SHP77 (cell line): ENCODE data around the gene BCOR.

Experiments
- DNase-seq, 2 experiments: peaks; one replicate each; lab custom pipeline; 2025; lab: John Stamatoyannopoulos, UW

BCOR gene

GRCh38 chrX:40112996-40113395, 15.2 kb upstream of the BCOR start:
- no peak for DNase-seq

DNA sequence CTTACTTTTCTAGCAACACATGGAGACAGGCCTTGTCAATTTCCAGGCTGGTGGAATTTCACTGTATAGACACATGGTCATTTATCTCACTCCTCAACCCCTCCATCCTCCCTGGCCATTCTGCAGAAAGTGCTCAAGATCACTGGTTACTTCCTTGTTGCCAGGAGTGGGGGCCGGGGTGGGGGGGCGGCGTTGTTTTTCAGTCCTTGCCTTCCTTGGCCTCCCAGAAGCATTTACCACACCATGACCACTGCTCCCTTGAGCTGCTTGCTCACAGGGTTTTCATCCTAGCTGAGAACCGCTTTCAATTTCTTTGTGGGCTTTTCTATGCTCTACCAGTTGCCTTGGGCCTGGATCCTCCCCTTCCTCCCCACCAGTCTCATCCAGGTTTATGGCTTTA, 14.1 kb upstream of the BCOR start:
- DNase-seq = no peak

- peak in 1 of 2 experiments; percentile 50 for DNase-seq
Measured at GRCh38 chrX:40109288-40110008, 11.7 kb upstream of the BCOR start.

- DNase-seq = peak; percentile 29 to 50
Measured at GRCh38 chrX:40108959-40109287, 11.2 kb upstream of the BCOR start.

DNA sequence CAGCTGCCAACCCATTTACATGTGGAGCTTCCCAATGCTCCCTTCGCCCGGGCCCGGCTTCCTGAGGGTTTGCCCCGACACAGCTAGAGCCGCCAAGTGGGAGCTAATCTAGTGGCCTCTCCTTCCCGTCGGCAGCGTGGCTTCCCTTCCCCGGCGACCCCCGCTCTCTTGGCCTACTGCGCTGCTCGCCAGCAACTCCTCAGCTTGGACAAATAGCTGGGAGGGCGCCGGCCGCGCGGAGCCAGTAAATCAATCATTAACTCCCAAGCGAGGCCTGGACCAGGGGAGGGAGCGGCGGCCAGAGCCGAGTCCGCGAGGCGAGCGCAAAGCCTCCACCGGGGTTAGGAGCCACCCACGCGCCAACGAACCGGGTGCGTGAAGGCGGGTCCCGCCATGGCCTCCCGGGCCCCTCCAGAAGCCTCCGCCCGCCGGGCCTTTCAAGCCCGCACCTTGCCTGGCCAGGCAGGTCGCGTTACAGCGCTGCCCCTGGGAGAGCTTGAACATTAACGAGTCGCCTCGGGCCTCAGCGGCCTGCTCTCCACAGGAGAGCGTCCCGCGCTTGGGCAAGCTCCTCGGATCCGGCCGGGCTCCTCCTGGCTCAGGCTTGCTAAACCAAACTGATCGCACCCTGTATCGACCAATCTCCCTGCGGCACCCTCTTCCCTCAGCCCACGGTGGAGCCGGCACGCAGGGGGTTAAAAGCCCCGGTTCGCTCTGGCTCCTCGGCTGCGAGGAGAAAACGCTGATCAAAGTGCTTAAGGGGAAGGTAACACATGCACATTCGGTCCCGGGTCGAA, 10.6 kb upstream of the BCOR start:
- no peak for DNase-seq

GRCh38 chrX:40107291-40108161, 9.8 kb upstream of the BCOR start:
- DNase-seq = peak; percentile 31 to 44

DNA sequence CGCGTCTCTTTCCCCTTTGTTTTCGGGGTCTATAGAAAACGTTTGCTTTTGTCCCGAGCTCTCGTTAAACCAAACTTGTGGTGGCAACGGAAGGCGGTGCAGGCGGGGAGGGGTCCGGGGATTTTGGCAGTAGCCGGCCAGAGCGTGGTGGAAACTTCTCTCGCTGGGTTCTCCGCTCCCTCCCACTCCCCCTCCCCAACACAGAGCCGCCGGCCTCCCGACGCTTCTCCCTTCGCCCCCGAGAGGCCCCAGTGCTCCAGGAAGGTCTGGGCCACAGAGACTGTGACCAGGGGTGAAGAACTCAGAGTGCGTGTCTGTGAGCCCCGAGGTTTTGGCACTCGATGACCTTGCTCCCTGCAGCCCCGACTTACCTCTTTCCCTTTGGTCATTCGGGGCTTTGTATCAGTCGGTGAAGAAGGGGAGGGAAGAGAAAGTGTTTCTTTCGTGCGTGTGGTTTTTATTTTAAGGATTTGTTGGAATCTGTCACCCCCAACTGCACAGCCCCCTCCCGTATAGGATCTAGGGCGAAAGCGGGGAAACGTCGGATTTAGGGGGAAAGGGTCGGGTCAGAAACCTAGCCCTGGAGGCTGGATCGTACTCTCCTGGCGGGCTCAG, 9.0 kb upstream of the BCOR start:
- DNase-seq = no peak

- DNase-seq = peak; percentile 36 to 61
Measured at GRCh38 chrX:40105835-40106675, 8.3 kb upstream of the BCOR start.

GRCh38 chrX:40104985-40105834, 7.5 kb upstream of the BCOR start:
- DNase-seq = no peak

DNA sequence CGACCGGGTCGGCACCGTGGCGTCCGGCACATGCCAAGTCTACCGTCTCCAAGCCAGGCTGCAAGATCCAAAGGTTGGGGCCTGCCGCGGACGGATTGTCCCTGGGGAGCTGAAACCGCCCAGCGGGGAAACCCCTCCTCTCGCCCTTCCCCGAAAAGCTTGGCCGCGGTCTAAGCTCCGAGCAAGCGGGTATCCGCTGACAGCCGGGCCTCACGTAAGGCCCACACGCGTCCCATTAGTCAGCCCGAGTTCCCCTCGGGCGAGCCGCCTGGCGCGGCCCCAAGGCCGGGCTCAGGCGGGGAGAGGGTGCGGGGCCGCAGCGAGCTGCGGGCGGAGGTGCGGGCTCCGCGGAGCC, 6.8 kb upstream of the BCOR start:
- no peak for DNase-seq

- no peak for DNase-seq
Measured at GRCh38 chrX:40103565-40104323, 6.0 kb upstream of the BCOR start.

DNA sequence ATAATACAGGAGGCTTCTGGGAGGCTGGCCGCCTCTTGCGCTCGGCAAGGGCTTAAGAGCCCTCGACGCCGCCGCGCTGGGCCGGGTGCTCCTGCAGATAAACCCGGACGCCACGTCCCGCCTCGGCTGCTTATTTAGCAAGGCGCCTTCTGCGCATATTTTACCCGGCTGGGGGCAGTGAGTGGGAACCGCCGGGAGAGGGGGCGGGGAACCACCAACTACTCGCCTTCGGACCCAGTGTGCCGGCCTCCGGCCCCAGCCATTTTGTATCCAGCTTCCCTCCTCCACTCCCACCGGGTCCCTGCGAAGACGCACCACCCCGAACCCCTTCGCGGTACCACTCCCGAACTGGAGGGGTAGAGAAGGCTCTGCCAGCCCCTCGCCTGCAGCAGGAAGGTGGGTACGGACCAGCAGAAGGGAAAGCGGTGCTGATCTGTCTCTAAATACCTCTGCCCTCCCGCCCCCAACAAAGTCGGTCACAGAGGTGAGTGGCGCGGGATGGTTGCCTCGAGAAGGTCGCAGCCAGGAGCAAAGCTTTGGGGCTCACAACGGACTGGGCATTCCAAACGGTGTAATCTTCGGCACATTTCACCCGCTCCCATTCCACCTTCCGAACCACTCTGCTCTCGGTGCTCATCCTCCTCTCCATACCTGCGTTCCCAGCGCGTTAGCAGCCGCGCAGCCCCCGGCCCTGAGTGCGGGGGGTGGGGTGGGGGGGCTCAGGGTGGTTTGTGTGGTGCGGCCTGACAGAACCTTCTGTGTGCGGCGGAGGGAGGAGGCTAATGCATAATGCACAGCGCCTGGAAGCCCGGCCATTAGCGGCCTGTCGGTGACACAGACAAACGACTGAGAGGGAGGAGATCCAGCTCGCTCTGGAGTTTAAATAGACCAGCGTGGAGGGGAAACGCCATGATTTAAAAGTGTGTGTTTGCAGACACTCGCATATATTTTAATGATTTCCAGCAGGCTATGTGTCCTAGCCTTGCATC, 4.9 kb upstream of the BCOR start:
- no peak for DNase-seq

- no peak for DNase-seq
Measured at GRCh38 chrX:40101430-40101802, 3.7 kb upstream of the BCOR start.

- no peak for DNase-seq
Measured at GRCh38 chrX:40100537-40101429, 3.0 kb upstream of the BCOR start.

DNA sequence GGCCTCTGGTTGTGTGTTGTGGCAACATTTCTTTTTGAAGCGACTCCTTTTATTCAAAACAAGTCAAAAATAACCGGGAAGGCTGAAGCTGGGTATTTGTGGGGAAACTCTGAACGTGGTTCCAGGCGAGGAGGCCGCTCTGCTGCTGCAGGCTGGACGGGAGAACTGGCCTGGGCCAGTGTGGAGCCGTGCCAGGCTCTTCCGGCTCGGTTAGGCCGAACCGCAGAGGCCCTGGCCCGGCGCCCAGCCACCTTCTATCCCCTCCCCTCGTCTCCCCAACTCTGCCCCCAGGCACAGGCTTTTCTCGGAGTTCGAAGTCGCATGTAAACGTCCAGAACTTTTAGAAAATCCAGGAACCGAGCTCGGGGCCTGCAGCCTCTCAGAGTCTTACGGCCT, 2.4 kb upstream of the BCOR start:
- DNase-seq = no peak

DNA sequence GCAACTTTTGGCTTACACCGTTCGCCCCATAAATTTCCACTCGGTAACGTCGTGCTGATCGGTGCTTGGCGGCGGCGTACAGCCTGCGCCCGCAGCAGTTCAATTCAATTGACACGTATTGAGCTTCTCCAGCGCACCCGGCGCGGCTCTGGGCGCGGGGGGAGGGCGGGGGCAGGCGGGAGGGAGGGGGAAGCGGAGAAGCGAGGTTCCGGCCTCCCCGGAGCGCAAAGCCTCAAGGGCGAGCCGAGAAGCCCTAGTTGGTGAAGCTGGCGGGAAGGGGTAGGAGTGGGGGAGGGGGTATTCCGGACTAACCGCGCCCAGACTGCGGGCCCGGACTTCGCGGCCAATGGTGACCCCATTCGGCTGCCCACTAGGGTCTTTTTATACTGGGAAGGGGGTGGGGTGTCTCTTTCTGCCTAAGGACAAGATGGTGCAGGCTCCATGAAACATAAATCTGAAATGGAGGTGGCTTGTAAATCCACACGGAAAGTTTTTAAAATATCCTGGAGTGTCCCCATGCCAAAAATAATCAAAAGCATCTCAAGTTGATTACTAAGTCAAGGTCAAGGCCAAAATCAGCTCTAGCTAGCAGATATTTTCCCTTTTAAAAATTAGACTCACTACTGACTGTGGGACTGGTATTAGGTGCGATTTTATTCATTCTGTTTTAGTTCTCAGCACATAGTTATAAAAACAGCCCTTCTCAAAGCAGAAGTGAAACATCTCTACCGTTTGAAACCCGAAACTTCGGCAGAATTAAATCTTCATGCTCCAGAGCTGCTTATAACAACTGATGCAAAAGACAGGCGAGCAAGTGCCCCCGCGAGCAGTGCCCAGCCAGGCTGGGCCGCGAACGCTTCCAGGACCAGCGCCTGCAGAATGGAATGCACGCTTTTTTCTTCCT, 1.5 kb upstream of the BCOR start:
- DNase-seq = peak in 1 of 2 experiments; percentile 30
